K562 (cell line): ENCODE results near the gene CTBS.

Experiments used
- CTCF ChIP-seq, 3 experiments: IDR thresholded peaks in 2 of 3; conservative IDR thresholded peaks in 1 of 3; 2 replicates each; pipeline ENCODE4 v1.5.1; 2011 to 2012; ENCODE audit warnings: low read length in 3 of 3, mild to moderate bottlenecking in 3 of 3, control low read depth in 2 of 3, improper control_type of control experiment in 1 of 3, inconsistent platforms in 1 of 3, low read depth in 1 of 3, mixed read lengths in 1 of 3, moderate library complexity in 1 of 3; ENCODE audit not compliant: insufficient read depth in 2 of 3
- E2F4 ChIP-seq: sonication (generic); formaldehyde crosslinking; IDR thresholded peaks from 2 replicates; pipeline ENCODE4 v1.8.0; 2022; ENCODE audit warnings: mild to moderate bottlenecking, low read depth, missing genetic modification reagents
- EZH2 ChIP-seq: IDR thresholded peaks from 2 replicates; pipeline ENCODE4 v1.6.1; 2012; ENCODE audit warnings: low read depth, mild to moderate bottlenecking, inconsistent platforms, low read length, borderline replicate concordance
- KDM2B ChIP-seq: fragments of 250-450 bp; sonication (Bioruptor Pico); IDR thresholded peaks from 2 replicates; pipeline ENCODE4 v1.8.0; 2021; ENCODE audit warnings: mild to moderate bottlenecking, moderate library complexity
- PCBP1 ChIP-seq: fragments of 200-400 bp; formaldehyde crosslinking; IDR thresholded peaks from 2 replicates; pipeline ENCODE4 v1.6.1; 2018; ENCODE audit warnings: mild to moderate bottlenecking, low read depth, low read length; ENCODE audit not compliant: poor library complexity, severe bottlenecking
- POLR2A ChIP-seq: fragments of 450-650 bp; conservative IDR thresholded peaks from 2 replicates; pipeline ENCODE4 v1.6.1; 2016
- RCOR1 ChIP-seq, 2 experiments: IDR thresholded peaks; 2 replicates each; pipeline ENCODE4 v1.6.1; 2012; ENCODE audit warnings: low read depth in 2 of 2, low read length in 2 of 2, borderline replicate concordance in 1 of 2, improper control_type of control experiment in 1 of 2
- SIN3A ChIP-seq, 2 experiments: fragments of 150-350 bp in 1 of 2; IDR thresholded peaks; 2 replicates each; pipeline ENCODE4 v1.6.1; 2011 to 2016; ENCODE audit warnings: borderline replicate concordance in 2 of 2, low read depth in 2 of 2, low read length in 2 of 2, mild to moderate bottlenecking in 2 of 2, moderate library complexity in 2 of 2; ENCODE audit not compliant: control insufficient read depth in 1 of 2
- SMARCE1 ChIP-seq: fragments of 450-650 bp; IDR thresholded peaks from 2 replicates; pipeline ENCODE4 v1.7.1; 2016; ENCODE audit warnings: mild to moderate bottlenecking
- TSHZ1 ChIP-seq: fragments of 250-450 bp; sonication (Bioruptor Pico); IDR thresholded peaks from 2 replicates; pipeline ENCODE4 v1.4.0; 2020; ENCODE audit warnings: mild to moderate bottlenecking, moderate library complexity
- ZNF324 ChIP-seq: fragments of 250-450 bp; sonication (Bioruptor Pico); IDR thresholded peaks from 2 replicates; pipeline ENCODE4 v1.4.0; 2020; ENCODE audit warnings: mild to moderate bottlenecking
- ZNF354B ChIP-seq: fragments of 250-450 bp; sonication (Bioruptor Pico); IDR thresholded peaks from 2 replicates; pipeline ENCODE4 v1.4.0; 2020

DNA sequence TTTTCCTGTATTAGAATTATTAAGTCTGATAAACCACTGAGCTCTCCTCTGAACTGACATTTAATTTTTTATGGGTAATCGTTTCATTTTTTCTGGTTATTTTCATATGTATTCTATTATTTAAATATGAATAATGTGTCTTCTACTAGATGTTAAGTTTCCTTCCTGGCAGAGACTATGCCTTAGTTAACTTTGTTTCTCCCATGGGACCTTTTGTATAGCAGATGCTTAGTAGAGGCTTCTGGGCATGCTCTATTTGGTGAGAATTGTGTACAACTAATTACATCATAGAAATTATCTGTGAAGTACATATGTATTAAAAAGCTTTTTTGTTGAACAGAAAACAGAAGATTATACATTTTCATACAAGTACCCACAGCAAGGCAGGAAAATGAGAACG lies 23.4 kb downstream of the CTBS start:
- TF ChIP-seq SMARCE1 (no peak), E2F4 (CRISPR knock-in tag) (no peak), POLR2A (no peak), TSHZ1 (CRISPR knock-in tag) (no peak), RCOR1 (IDR thresholded peaks at IDR 0.05; ENCODE audit: borderline replicate concordance in 1 of 2, low read depth in 2 of 2, low read length in 2 of 2) (no peak), ZNF324 (CRISPR knock-in tag) (no peak), SIN3A (IDR thresholded peaks at IDR 0.05; ENCODE audit: borderline replicate concordance in 2 of 2, control insufficient read depth in 1 of 2, low read depth in 2 of 2, low read length in 2 of 2) (no peak), ZNF354B (no peak), CTCF (IDR thresholded peaks at IDR 0.05 in 2 of 3, conservative IDR thresholded peaks at IDR 0.05 in 1 of 3; ENCODE audit: insufficient read depth in 2 of 3, low read depth in 1 of 3, low read length in 3 of 3) (no peak), PCBP1 (no peak), EZH2 (no peak), KDM2B (no peak)
